Fibroblast of peridontal ligament (primary cell): Measurements from ENCODE around the gene TNC.
A peak's percentile ranks its signal among the peaks of the same experiment; 100 is the strongest.

ENCODE experiments used
- DNase-seq: peaks from one replicate; pipeline ENCODE4 v3.0.0-alpha.2; 2010; ENCODE audit errors: extremely low read depth

The TNC gene

DNA sequence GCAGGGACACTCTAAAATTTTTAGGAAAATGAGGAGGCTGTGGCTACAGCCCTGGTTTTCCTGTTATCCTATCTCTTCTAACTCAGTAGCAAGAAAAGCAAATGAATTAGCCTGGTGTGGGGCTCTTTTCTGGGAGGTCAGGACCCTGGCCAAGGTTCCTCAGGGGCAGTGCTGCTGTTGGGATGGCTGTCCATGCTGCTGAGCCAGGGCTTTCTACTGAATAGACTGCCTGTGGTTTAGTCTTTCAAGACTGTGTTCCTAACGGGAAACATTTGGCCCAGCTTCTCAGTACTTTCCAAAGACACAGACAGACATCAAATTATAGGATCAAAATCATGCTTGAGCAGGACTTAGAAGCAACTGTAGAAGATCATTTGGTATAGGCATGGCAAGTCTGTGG is 18.1 kb downstream of the TNC start:
- peak; percentile 69 for DNase-seq

DNA sequence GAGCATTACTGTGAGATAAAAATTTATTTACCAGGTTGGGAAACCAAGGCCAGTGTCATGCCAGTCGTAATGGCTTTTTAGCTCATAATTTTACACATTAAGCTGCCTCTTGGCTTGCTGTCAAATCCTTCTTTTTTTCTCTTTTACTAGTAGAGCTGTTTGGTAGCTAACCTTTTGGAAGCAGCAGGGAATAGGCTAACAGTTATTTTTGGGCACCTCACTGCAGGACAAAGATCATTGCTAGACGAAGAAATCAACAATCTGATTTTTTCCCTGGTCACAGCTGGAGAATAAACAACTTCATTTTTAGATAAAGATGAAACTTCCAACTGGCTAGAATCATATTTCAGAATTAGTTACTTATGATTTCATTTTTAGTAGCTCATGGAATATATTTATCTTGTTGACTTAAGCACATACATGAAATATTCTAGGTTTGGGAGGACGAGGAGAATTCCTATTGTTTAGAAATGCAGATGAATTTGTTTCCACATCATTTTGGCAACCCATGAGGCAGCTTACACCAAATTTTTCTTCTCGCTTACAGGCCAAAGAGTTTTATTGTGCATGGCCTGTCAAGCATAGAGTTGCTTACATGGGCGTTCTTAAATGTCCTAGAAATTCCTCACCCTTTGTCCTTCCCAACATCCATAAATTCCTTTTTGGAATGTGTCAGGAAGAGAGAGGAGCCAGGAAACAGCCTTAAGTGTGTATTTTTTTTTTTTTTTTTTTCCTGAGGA is 19.6 kb downstream of the TNC start:
- DNase-seq, result peak; percentile 79

DNA sequence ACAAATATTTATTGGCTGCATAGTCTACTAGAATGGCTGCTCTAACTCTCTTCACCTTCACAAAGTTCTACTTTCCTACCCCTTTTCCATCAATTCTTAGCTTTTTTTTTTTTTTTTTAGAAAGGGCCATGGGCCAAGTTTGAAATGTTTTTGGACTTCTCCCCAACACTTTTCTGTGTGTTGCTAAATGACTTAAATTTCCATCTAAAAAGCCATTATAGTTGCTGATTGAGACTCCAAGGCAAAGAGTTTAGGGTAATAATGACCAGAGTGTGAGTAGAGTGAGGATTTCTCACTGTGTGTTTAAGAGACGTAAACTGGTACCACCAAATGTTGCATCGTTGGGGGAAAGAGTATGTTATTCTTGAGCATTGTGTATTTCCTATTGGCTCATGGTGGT is 24.4 kb downstream of the TNC start:
- DNase-seq, result no peak

DNA sequence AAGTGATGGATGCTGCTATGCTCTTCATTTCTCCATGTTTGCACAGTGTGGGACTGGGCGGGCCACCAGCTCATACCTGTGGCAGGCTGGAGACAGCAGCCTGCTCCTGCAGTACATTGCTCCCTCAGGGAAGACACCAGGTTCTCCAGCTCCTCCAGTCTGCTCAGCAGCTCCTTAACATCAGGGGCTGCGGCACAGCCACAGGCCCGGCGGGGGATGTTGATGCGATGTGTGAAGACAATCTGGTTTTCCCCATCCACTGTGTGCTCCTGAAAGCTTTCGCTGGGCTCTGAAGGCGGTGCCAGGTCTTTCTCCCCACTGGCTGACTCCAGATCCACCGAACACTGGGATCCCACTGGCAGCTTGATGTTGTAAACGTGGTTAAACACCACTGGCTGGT is 27.5 kb downstream of the TNC start:
- DNase-seq, result no peak

DNA sequence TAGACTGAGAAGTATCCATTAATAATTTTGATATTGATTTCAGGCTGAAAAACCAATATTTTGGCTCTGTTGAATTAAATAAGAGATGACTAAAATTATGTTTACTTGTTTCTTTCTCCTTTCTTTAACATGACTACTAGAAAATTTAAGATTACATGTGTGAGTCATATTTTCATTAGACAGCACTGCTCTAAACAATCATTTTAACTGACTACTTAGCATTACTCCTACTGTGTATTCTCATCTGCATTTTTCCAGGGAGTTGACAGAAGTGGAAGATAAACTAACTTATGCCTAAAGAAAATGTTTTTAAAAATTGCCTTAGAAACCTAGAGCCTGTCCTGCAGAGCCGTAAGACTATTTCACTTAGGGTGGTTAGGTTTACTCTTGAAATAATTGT is 29.1 kb downstream of the TNC start:
- DNase-seq, result peak; percentile 41

DNA sequence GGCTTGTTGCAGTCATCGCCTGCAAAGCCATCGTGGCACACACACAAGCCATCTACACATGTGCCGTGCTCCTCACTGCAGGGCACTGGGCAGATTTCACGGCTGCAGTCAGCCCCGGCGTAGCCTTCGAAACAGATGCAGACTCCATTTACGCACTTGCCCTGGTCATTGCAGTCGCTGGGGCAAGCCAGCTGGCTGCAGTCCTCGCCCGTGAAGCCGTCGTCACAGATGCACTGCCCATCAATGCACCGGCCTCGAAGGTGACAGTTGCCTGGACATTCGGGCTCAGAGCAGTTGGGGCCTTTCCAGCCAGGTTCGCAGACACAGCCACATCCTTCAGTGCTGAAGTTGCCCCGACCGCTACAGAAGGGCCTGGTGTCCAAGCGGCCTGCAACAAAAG is 31.1 kb downstream of the TNC start:
- no peak for DNase-seq

DNA sequence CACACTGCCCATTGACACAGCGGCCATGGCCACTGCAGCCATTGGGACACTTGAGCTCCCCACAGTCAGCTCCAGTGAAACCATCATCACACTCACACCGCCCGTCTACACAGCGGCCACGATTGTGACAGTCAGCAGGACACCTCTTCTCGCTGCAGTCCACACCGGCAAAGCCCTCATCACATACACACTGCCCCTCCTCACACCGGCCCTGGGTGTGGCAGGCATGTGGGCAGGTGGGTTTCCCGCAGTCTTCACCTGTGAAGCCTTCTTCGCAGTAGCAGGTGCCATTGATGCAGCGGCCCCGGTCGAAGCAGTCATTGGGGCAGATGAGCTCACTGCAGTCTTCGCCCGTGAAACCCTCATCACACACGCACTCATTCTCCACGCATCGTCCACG is 31.5 kb downstream of the TNC start:
- DNase-seq, result no peak

DNA sequence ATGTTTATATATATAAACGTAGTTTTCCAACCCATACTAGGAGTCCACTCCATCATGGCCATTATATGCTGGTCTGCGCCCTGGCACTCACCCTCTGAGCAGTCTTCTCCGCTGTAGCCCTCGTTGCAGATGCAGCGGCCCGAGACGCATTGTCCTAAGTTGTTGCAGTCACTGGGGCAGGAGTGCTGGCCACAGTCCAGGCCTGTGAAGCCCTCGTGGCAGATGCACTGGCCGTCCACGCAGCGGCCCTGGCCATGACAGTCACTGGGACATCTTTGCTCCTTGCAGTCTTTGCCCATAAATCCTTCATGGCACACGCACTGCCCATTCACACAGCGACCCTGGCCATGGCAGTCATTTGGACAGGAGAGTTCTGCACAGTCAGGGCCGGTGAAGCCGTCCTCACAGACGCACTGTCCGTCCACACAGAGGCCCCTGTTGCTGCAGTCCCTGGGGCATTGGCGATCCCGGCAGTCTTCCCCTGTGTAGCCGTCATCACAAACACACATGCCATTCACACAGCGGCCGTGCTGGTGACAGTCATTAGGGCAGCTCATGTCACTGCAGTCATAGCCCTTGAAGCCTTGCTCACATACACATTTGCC is 32.1 kb downstream of the TNC start:
- no peak for DNase-seq

DNA sequence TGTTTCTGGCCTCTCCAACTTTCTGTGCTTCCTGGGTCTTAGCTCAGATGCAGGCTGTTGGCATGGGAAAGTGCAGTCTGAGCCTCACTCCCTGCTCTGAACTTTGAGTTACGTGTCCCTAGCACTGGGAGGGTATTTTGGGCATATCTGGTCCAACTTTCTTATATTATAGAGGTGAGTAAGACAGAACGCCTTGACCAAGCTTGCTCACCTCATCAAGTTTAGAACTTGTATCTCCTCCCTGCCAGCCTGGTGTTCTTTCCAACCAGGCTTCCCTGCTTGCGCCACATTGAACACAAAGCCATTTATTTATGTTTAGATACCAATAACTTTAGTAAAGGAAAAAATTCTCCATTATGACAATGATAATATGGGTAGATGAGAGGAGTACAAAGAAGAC is 33.2 kb downstream of the TNC start:
- no peak for DNase-seq

DNA sequence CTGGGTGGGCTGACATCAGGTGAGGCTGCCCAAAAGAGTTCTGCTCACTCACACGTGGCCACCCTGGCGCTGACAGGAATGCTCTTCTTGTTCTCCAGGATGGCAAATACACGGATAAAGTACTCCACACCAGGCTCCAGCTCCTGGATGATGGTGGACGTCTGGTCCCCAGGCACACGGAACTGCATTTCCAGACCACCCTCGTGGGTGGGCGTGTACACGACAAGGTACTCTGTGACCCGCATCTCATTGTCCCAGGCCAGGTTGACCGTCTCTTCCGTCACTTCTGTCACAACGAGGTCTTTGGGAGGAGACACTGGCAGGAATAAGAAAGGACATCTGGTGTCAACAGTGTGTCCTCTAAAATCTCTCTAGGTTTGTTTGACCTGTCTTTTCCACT is 33.8 kb downstream of the TNC start:
- no peak for DNase-seq

DNA sequence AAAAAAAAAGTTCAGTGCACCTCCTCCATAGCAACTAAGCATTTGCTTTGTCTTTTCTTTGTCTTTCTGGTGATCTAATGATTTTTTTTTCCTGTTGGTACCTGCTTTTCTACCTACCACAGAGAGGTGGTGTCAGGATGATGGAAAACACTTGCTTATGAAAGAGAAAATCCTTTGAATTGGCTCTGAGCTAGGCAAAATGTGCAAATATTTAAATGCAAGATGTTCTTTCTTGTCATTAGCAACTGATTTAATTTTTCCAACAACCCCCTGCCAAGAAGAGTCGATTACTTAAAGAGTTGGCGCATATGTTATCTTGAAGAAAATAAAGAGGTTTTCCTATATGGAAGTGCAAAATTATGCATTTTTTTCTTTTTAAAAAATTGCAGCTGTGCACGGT is 37.7 kb downstream of the TNC start:
- DNase-seq, result no peak

DNA sequence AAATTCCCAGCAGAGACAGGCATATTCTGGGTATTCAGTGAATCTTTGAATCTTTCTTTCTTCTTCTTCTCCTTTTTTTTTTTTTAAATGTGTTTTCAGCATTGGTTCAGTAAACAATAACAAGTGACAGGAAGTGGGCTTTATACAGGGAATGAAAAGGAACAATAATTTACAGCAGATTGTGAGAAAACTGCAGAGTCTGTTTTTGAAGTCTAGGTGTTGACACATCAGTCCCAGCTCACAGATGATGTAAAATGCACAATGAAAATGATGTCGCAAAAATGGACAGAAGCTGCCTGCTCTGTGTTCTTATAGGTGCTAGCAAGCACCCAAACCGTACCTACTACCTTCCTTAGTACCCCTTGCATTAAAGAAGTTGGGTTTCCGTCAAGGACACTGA is 38.8 kb downstream of the TNC start:
- DNase-seq, result no peak

DNA sequence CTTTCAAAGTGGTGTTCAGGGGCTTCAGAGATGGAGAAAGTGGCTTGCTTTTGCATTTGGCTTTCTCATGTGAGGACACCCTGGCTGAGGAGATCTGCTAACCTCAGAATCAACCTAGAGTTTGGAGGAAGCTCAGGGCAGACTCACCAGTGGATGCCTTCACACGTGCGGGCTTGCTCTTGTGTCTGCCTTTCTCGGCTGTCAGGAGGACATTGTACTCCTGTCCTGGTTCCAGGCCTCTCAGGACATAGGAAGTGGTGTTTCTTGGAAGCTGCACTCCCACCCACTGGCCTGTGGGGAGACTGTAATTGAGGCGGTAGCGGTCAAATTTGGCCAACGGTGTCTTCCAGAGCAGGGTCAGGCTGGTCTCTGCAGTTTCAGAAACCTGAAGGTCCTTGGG is 44.5 kb downstream of the TNC start:
- no peak for DNase-seq

DNA sequence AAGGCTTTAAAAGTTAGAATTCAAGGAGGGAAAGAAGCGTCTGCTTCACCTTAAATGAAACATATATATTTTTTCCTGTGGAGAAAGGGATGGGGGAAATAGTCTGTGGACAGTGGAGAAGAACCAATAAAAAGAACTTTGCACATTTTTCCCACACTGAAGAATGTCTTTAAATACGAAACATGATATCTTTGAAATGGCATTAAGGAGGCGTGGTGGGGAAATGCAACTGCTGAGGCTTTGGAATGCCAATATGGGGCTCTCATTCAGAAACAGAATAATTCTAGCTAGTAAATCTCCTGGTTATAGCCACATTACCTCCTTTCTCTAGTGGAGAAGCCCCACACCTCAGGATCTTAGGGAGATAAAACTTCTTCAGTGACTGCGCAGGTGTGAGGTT is 46.8 kb downstream of the TNC start:
- DNase-seq, result peak; percentile 22

DNA sequence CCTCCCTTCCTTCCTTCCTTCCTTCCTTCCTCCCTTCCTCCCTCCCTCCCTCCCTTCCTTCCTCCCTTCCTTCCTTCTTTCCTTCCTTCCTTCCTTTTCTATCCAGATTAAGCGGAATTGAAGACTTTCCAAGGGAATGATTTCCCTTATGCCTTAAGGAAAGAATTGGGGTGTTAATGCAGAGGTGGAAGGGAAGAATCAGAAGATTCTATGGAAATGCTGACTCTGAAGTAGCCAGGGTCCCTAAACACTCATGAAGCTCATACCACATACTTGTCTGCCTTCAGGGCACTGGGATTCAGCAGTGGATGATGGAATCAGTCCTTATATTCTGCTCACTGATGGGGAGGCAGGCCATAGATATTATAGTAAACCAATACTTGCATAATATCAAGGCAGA is 48.2 kb downstream of the TNC start:
- no peak for DNase-seq

DNA sequence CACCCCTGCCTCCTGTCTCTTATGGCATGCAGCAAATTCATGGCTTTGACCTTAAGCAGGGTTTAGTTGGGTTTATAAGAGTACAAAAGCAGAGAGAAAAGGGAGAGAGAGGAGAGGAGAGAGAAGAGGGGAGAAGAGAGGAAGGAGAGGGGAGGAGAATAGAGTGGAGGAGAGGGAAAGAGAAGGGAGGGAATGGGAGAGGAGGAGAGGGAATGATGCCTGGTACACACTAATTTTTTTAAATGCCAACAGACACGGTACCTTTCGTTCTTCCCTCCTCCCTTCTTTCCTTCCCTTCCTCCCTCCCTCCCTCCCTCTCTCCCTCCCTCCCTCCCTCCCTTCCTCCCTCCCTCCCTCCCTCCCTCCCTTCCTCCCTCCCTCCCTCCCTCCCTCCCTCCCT is 48.7 kb downstream of the TNC start:
- no peak for DNase-seq

DNA sequence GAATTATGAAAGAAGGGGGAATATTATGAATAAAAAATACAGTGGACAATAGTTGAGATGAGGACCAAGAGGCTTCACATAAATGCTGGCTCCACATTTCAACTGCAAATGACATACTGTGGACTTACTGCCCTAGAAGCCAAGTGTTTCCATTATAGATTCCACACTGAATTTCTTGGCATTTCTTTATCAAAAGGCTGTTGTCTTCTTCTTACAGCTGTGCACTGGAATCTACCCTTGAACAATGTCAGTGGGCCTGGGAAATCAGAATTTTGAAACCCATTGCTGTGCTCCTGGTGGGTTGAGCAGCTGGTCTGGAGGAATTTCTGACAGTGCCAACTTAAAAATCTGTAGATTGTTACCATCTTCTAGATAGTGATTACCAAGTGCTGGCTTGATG is 49.9 kb downstream of the TNC start:
- DNase-seq, result no peak

DNA sequence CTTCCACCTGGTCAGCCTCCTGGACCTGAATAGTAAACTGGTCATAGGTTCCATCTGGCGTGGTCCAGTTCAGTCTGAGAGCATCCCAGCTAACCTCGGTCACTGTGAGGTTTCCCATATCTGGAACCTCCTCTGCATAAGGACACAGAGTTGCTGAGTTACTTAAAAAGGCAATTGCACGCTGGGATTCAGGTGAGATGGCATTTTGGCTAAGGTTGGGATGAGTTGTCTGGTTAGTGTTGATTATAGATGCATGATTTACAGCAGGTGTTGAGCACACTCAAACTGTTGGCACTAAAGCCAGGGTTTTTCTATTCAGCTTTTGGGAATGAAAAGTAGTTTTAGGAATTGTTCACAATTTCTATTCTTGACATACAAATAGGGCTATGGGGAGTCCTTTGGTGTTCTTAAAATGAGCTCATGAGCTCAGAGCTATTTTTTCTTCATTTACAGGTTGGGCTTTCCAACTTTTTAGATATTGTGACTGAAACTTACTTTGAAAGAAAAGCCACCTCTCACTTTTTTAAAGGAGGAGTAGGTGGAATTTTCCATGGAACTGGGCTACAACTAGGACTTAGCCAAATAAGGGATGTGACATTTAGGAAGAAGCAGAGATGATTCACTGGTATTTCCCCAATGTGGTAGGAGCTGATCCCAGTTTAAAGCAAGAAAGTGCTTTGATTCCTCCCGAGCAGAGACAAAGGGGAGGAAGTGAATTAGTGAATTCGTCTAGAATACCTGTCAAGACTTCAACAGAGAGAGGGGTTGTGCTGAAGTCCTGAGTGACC is 54.7 kb downstream of the TNC start:
- DNase-seq, result peak; percentile 77

DNA sequence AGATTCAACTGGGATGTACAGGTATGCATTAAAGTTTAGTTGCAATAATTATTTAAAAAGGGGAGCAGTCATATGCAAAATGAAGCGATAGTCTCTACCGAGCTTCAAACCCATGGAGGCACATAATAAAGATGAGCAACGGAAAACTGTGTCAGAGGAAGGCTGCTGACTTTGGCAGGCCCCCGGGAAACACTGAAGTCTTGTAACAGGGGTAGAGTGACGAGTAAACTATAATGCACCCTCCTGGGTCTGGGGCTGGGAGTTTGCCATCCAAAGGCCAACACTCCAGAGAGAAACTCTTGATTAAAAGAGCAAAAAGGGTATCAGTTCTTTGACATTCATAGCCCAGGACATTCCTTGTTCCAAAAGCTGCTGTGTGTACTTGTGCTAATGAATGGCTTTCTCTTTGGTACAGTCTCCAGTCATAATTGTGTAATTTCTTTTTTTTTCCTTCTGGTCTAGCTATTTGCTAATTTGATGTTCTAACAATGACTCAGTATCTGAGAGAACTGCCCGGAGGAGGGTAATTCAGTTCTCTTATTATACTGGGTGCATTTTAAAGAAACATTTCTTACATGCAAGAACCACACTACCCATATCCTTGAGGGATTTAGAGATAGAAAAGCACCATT is 59.2 kb downstream of the TNC start:
- peak; percentile 93 for DNase-seq

DNA sequence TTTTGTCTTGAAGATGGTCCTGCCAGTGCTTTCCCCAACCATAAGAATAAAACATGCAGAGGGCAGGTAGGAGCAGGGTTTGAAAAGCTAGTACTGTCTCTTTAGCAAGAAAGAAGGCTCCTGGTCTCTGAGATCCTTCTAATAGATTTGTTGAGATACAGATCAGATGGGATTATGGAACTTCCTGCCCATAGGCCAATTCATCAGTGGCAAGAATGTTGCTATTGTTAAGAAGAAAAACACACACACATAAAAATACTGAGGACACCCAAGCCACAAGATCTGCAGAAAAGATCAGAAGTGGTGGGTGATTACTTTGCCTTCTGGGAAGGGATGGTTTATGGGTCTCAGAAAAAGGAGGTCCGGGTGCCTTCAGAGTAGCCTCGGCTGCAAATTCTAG is 59.8 kb downstream of the TNC start:
- no peak for DNase-seq

DNA sequence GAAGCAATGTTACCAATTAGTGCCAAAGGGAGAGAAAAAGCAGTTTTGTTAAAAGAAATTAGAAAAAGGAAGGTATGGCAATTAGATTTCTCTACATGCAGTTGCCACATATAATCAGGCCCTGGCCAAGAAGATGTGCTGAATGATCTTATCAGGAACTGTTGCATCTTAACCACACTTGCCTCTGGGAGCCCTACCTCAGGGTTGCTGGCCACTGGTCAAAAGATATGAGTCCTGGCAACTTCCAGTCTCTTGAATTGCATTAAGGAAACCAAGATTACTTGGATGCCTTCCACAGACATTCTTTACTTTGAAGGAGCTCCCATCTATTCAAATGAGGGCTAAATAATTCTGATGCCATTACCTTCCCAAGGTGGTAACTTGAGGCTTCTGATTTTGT is 60.4 kb downstream of the TNC start:
- DNase-seq, result peak; percentile 33

DNA sequence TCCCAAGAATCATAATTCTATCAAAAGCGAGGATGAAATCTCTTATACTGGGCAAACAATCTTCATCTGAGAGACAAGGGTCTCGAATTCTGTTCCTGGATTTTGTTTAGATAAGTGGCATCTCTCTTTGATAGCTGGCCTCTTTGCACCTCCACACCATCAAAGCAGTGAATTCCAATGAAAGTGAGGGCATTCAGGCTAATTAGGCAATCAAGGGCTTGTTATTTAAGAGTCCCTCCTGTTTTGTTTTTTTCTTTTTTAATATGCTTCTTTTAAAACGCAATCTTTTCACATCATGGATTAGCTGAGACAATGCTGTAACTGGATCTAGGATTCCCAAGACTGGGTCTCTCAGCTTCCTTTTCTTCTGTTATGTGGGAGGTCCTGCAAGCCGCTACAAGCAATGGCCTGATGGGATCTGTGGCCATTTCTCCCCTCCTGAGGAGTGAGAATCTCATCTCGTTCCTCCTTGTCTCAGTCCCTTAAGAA is 67.9 kb downstream of the TNC start:
- DNase-seq, result no peak

DNA sequence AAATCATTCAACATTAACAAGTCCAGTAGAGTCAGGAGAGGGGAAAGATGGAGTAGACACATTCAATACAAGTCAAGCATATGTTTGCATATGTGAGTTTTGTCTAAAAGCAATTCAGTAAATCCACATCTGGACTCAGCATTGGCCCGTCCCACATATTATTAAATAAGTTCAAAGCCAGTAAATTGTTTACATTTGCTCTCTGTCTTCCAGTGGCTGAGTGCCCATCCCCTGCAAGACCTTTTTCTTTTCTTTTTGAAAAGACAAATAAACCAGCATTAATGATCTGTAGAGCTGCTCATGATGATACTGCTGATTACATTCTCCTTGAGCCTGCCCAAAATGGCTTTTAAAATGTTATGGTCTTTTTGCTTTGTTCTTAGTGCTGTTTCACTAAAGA is 71.1 kb downstream of the TNC start:
- DNase-seq, result peak; percentile 48
